Spleen (tissue), 7 donors: ENCODE results near the gene SMG5.

Experiments
- CTCF ChIP-seq, 11 experiments: fragments of 200-600 bp in 7 of 11; fragments of 450-650 bp in 4 of 11; sonication (generic) in 4 of 11; IDR thresholded peaks in 8 of 11; conservative IDR thresholded peaks in 3 of 11; 1 replicate in 7 of 11; 2 replicates in 4 of 11; pipeline versions ENCODE4 v1.4.0 to v1.8.0; 2016 to 2021; ENCODE audit warnings: antibody characterized with exemption in 11 of 11, inconsistent platforms in 4 of 11, mild to moderate bottlenecking in 1 of 11
- POLR2A ChIP-seq, 3 donors: fragments of 450-650 bp; IDR thresholded peaks; one replicate each; pipeline ENCODE4 v1.5.1; 2017; ENCODE audit warnings: antibody characterized with exemption in 3 of 3, mild to moderate bottlenecking in 1 of 3
- donor health status: DM: no; HTN: no; CAD: no; lungs with moderate emphysema.
- donor health status: DM: no; HTN: no; CAD: no.
- donor health status: DM: no; HTN: no; CAD: no.

DNA sequence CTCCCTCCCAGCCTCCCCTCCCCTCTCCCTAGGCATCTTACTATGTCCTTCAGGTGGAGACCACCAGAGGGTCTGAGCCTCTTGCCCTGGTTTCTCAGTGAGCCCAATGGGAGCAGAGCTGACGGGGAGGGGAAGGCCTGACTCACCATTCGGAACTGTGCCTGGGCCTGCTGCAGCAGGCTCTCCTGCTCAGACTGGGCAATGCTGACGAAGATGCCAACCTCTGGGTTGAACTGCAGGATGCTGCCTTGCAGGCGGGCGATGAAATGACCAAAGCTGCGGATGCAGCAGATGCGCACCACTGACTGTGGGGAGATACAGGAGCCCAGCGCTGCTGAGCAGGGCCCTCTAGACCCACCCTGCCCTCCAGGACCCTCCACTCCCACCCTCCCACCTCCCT lies 23.8 kb downstream of the SMG5 start:
- TF ChIP-seq CTCF (IDR thresholded peaks at IDR 0.05 in 8 of 11, conservative IDR thresholded peaks at IDR 0.05 in 3 of 11): no peak
- no peak for TF ChIP-seq POLR2A (IDR thresholded peaks at IDR 0.05)
